HepG2 (cell line): Measurements from ENCODE around the gene SNAP29. TPM values are rescaled to one million over a fixed set of nuclear protein-coding genes. Genes with fewer than 3 reads are reported as not detected.

Experiments used
- ATAC-seq: fragments of 200-7000 bp; cut with Tn5 transposase; 3 replicates; pipeline ENCODE4 v1.9.1; 2020; ENCODE audit warnings: mild to moderate bottlenecking, moderate library complexity
- BruUV-seq: library from RNA; stranded (reverse); fragments of 400-500 nt; replicated peaks from 2 replicates; lab custom pipeline; 2021; lab: Mats Ljungman, UMichigan
- CTCF ChIA-PET: fragments of 300-600 bp; formaldehyde crosslinking; extraction: SDS; loops from one replicate; lab custom pipeline; 2021; ENCODE audit warnings: low total read pairs, inconsistent platforms, low intra/inter-chr PET ratio; lab: Yijun Ruan, JAX
- POLR2A ChIA-PET: fragments of 350-600 bp; sonication (Branson Sonifier 250); formaldehyde crosslinking; loops from one replicate; lab custom pipeline; 2020; ENCODE audit warnings: antibody characterized with exemption, inconsistent platforms; lab: Yijun Ruan, JAX
- DNase-seq: peaks from one replicate; pipeline ENCODE4 v3.0.0-alpha.2; 2015; ENCODE audit warnings: low spot score
- FAIRE-seq: peaks from 3 replicates; lab custom pipeline; 2011; peaks lifted over from hg19 to GRCh38; lab: Jason Lieb, UNC
- H2AFZ ChIP-seq: one replicate; pipeline ENCODE4 v1.6.1; 2011; ENCODE audit warnings: low read length, inconsistent platforms
- H3K27ac ChIP-seq: fragments of 300-600 bp; 3 replicates; pipeline ENCODE4 v1.8.0; 2011; ENCODE audit warnings: mixed run types, mild to moderate bottlenecking, mixed read lengths, low read length, inconsistent platforms; ENCODE audit not compliant: insufficient read depth; ENCODE audit errors: extremely low read length
- H3K27me3 ChIP-seq, 2 experiments: fragments of 200-600 bp in 1 of 2; 2 replicates in 1 of 2; 3 replicates in 1 of 2; pipeline versions ENCODE4 v1.6.0 to v1.8.0; 2011; ENCODE audit warnings: low read length in 2 of 2, mild to moderate bottlenecking in 2 of 2, moderate library complexity in 2 of 2, inconsistent platforms in 1 of 2; ENCODE audit not compliant: insufficient read depth in 2 of 2, control insufficient read depth in 1 of 2
- H3K36me3 ChIP-seq, 2 experiments: fragments of 200-600 bp in 1 of 2; replicated peaks in 1 of 2; 2 replicates in 1 of 2; 3 replicates in 1 of 2; pipeline versions ENCODE4 v1.5.1 to v1.8.0; 2011; ENCODE audit warnings: low read length in 2 of 2, inconsistent platforms in 1 of 2; ENCODE audit not compliant: insufficient read depth in 2 of 2, control insufficient read depth in 1 of 2
- H3K4me1 ChIP-seq: 2 replicates; pipeline ENCODE4 v1.5.1; 2012; ENCODE audit warnings: low read length, inconsistent platforms; ENCODE audit not compliant: insufficient read depth
- H3K4me2 ChIP-seq: 2 replicates; pipeline ENCODE4 v1.6.0; 2011; ENCODE audit warnings: low read depth, low read length, inconsistent platforms
- H3K4me3 ChIP-seq, 3 experiments: fragments of 200-600 bp in 1 of 3; sonication (generic), shearing (Covaris generic) in 1 of 3; replicated peaks in 1 of 3; 2 replicates each; pipeline ENCODE4 v1.5.1; 2011 to 2016; ENCODE audit warnings: low read length in 3 of 3, inconsistent platforms in 2 of 3, low read depth in 2 of 3, mild to moderate bottlenecking in 2 of 3, control low read depth in 1 of 3, mixed read lengths in 1 of 3; ENCODE audit not compliant: insufficient read depth in 1 of 3
- H3K79me2 ChIP-seq: one replicate; pipeline ENCODE4 v1.6.1; 2011; ENCODE audit warnings: low read length, inconsistent platforms; ENCODE audit not compliant: insufficient read depth
- H3K9ac ChIP-seq: 2 replicates; pipeline ENCODE4 v1.6.0; 2011; ENCODE audit warnings: mild to moderate bottlenecking, low read depth, low read length, inconsistent platforms; ENCODE audit not compliant: insufficient read depth
- H3K9me3 ChIP-seq: 2 replicates; pipeline ENCODE4 v1.5.1; 2012; ENCODE audit warnings: mild to moderate bottlenecking, low read length
- H4K20me1 ChIP-seq: 2 replicates; pipeline ENCODE4 v1.6.0; 2011; ENCODE audit warnings: inconsistent platforms, mild to moderate bottlenecking, low read length, moderate library complexity; ENCODE audit not compliant: insufficient read depth
- ATF3 ChIP-seq: sonication (generic); formaldehyde crosslinking; IDR thresholded peaks from 2 replicates; pipeline ENCODE4 v1.4.0; 2020; ENCODE audit warnings: missing genetic modification reagents
- CBX1 ChIP-seq: IDR thresholded peaks from one replicate; pipeline ENCODE4 v1.6.1; 2016; ENCODE audit warnings: antibody characterized with exemption, low read depth
- RAD51 ChIP-seq: fragments of 450-650 bp; IDR thresholded peaks from 2 replicates; pipeline ENCODE4 v1.6.1; 2016; ENCODE audit warnings: borderline replicate concordance
- SRSF9 ChIP-seq: fragments of 200-400 bp; formaldehyde crosslinking; IDR thresholded peaks from 2 replicates; pipeline ENCODE4 v1.6.1; 2018; ENCODE audit warnings: borderline replicate concordance, mild to moderate bottlenecking, low read depth, low read length; ENCODE audit not compliant: insufficient read depth, poor library complexity, severe bottlenecking
- STAT5B ChIP-seq: sonication (generic); formaldehyde crosslinking; IDR thresholded peaks from 2 replicates; pipeline ENCODE4 v1.4.0; 2020; ENCODE audit warnings: missing genetic modification reagents
- THYN1 ChIP-seq: sonication (generic); formaldehyde crosslinking; IDR thresholded peaks from 2 replicates; pipeline ENCODE4 v1.8.1; 2023; ENCODE audit warnings: low read depth, mild to moderate bottlenecking, moderate library complexity, missing genetic modification reagents, borderline replicate concordance
- ZNF550 ChIP-seq: sonication (generic); formaldehyde crosslinking; IDR thresholded peaks from 2 replicates; pipeline ENCODE4 v1.4.0; 2020; ENCODE audit warnings: mild to moderate bottlenecking, missing genetic modification reagents, borderline replicate concordance
- ZNF773 ChIP-seq: sonication (generic); formaldehyde crosslinking; IDR thresholded peaks from 2 replicates; pipeline ENCODE4 v1.4.0; 2020; ENCODE audit warnings: missing genetic modification reagents, borderline replicate concordance
- ZSCAN12 ChIP-seq: sonication (generic); formaldehyde crosslinking; IDR thresholded peaks from 2 replicates; pipeline ENCODE4 v1.9.0; 2021; ENCODE audit warnings: mild to moderate bottlenecking, missing genetic modification reagents
- ZXDC ChIP-seq: sonication (generic); formaldehyde crosslinking; IDR thresholded peaks from 2 replicates; pipeline ENCODE4 v1.5.0; 2020; ENCODE audit warnings: mild to moderate bottlenecking, missing genetic modification reagents
- WGBS: methylation state at CpG from one replicate; pipeline ENCODE4 v1.1.6; 2017; ENCODE audit warnings: low lambda C conversion rate; 5-methylcytosine and 5-hydroxymethylcytosine counted together
- in situ Hi-C: cut with HindIII; loops from 2 replicates; pipeline ENCODE4 v1.10.0; 2017; ENCODE audit warnings: low pct_unique_long_range_greater_than_20kb; ENCODE audit not compliant: extremely low pct_ligation_motif_present
- intact Hi-C: fragments of 100-400 bp; cut with micrococcal nuclease; formaldehyde crosslinking; loops from one replicate; pipeline ENCODE4 v1.10.0; 2022; ENCODE audit not compliant: unreplicated experiment
- polyA plus RNA-seq, 8 experiments: library from polyadenylated mRNA; depleted of rRNA in 3 of 8; stranded (reverse) in 7 of 8; unstranded in 1 of 8; fragments of >200 nt; fragmentation: Illumina TruSeq in 4 of 8; extraction: Trizol in 4 of 8; gene quantifications; 2 replicates each; pipeline versions ENCODE4 v1.2.1 to v1.2.3, GENCODE V29; 2011 to 2016; ENCODE audit warnings: low read depth in 4 of 8, missing spikeins in 1 of 8, mixed read lengths in 1 of 8; ENCODE audit not compliant: insufficient read depth in 1 of 8
- total RNA-seq, 5 experiments: library from RNA; depleted of rRNA; stranded (reverse); fragments of >200 nt; fragmentation: Illumina TruSeq; extraction: Trizol; gene quantifications; 2 replicates each; pipeline ENCODE4 v1.2.3, GENCODE V29; 2016; ENCODE audit warnings: low read depth in 1 of 5

Gene SNAP29
- total and polyA plus RNA-seq, 2 of the 13 experiments (the other 11 are each of a cell fraction or from before 2014, with no cell fraction given) = 12.3 to 30.7 TPM

GRCh38 chr22:20922141-20922751, 63.4 kb downstream of the SNAP29 start:
- Histone ChIP-seq H3K27me3 (no peaks in the 10 kb centered on the region; a peak in 1 of 5 replicates), H3K79me2 (peaks cover 97% of the 10 kb centered on the region), H3K27ac (no peak overlapping the region), H3K4me2 (peak overlapping the region; percentile 88), H3K36me3 (peaks cover 7 to 23% of the 10 kb centered on the region in 2 experiments; a peak in 4 of 5 replicates), H4K20me1 (peaks cover 77% of the 10 kb centered on the region), H2AFZ (no peak overlapping the region), H3K4me1 (peaks cover 62% of the 10 kb centered on the region), H3K4me3 (peak overlapping the region in 2 of 3 experiments; percentile 7 to 23; a peak in 3 of 6 replicates), H3K9ac (0 out of 2 replicates have a peak overlapping the region, but pooled peaks have one; percentile 15), H3K9me3 (no peaks in the 10 kb centered on the region)
- intact Hi-C loops (no loop called here), in situ Hi-C loops (no loop called here)
- 63% methylated on average over 3 of the region's 3 CpGs for WGBS
- ChIA-PET CTCF (no interaction called here), POLR2A (interaction anchor here (1.6 kb wide), 1 partner anchor 32 kb away, joined by 3 read pairs; no protein-coding TSS in a partner anchor)
- TF ChIP-seq ZNF550 (CRISPR knock-in tag) = no peak
- DNase-seq (no peak), ATAC-seq (no peak), FAIRE-seq (no peak)
- no TSS peak for BruUV-seq

- intact Hi-C loops = no loop called here
- 92% methylated on average over 2 of the region's 2 CpGs for WGBS
- Histone ChIP-seq H3K4me3 (no peak overlapping the region), H3K27ac (no peak overlapping the region), H3K4me2 (no peak overlapping the region), H3K4me1 (peaks cover 85% of the 10 kb centered on the region), H4K20me1 (peaks cover 91% of the 10 kb centered on the region), H3K9me3 (no peaks in the 10 kb centered on the region), H3K27me3 (no peaks in the 10 kb centered on the region), H3K79me2 (peaks cover 93% of the 10 kb centered on the region), H2AFZ (no peak overlapping the region)
- DNase-seq = no peak
- CTCF ChIA-PET = no interaction called here
- no TSS peak for BruUV-seq
- POLR2A ChIA-PET = interaction anchor here (0.6 to 1.6 kb wide), 4 partner anchors 8 to 122 kb away, joined by 3 to 5 read pairs (median 4); partner anchors contain the start of gene LZTR1
- in situ Hi-C loops = no loop called here
- no peak for ATAC-seq
- no peak for FAIRE-seq
- TF ChIP-seq RAD51 (no peak), THYN1 (no peak), ZXDC (CRISPR knock-in tag) (no peak), STAT5B (CRISPR knock-in tag) (no peak), SRSF9 (no peak), CBX1 (no peak), ZNF773 (no peak), ATF3 (CRISPR knock-in tag) (no peak), ZSCAN12 (CRISPR knock-in tag) (no peak)
- TF ChIP-seq, all 625 proteins: peak for 0
- peaks cover 8 to 22% of the 10 kb centered on the region in 2 experiments; a peak in 4 of 5 replicates for H3K36me3 ChIP-seq
- H3K9ac ChIP-seq = no peak overlapping the region
These were observed 67.4 kb downstream of the SNAP29 start for GRCh38 chr22:20926243-20926642.
